ENCODE results near the gene TPSD1.
"Not testable (repeated sequence)": the region's sequence is repeated elsewhere in the genome, so short reads cannot be mapped to it uniquely, and the experiment has no call there.

The TPSD1 gene

GRCh38 chr16:1283996-1284616, 28.2 kb downstream of the TPSD1 start:
- peaks cover 17% of the 10 kb centered on the region for H3K4me1 Mint-ChIP-seq (ENCODE audit: low read depth)
- no peak overlapping the region for H3K4me3 Mint-ChIP-seq
- H3K36me3 Mint-ChIP-seq (ENCODE audit: low read depth) = no peaks in the 10 kb centered on the region
- peaks cover 47% of the 10 kb centered on the region for H3K27me3 Mint-ChIP-seq
- H3K27ac Mint-ChIP-seq = no peak overlapping the region
- intact Hi-C loops (cut with micrococcal nuclease) = no loop called here
- no peaks in the 10 kb centered on the region for H3K9me3 Mint-ChIP-seq

- H3K9me3 Mint-ChIP-seq = no peaks in the 10 kb centered on the region
- peaks cover 32% of the 10 kb centered on the region for H3K4me1 Mint-ChIP-seq (ENCODE audit: low read depth)
- H3K36me3 Mint-ChIP-seq (ENCODE audit: low read depth) = no peaks in the 10 kb centered on the region
- peaks cover 58% of the 10 kb centered on the region for H3K27me3 Mint-ChIP-seq
- no peak overlapping the region for H3K4me3 Mint-ChIP-seq
- intact Hi-C loops (cut with micrococcal nuclease) = no loop called here
- H3K27ac Mint-ChIP-seq = no peak overlapping the region
Observed at GRCh38 chr16:1285669-1286512, 30.0 kb downstream of the TPSD1 start.

- peaks cover 32% of the 10 kb centered on the region for H3K4me1 Mint-ChIP-seq (ENCODE audit: low read depth)
- intact Hi-C loops (cut with micrococcal nuclease) = no loop called here
- H3K9me3 Mint-ChIP-seq = no peaks in the 10 kb centered on the region
- peaks cover 65% of the 10 kb centered on the region for H3K27me3 Mint-ChIP-seq
- H3K36me3 Mint-ChIP-seq (ENCODE audit: low read depth) = no peaks in the 10 kb centered on the region
- no peak overlapping the region for H3K27ac Mint-ChIP-seq
- no peak overlapping the region for H3K4me3 Mint-ChIP-seq
Observed at GRCh38 chr16:1286513-1287094, 30.7 kb downstream of the TPSD1 start.

- H3K27me3 Mint-ChIP-seq = peaks cover 75% of the 10 kb centered on the region
- intact Hi-C loops (cut with micrococcal nuclease) = no loop called here
Observed at GRCh38 chr16:1287982-1288670, 32.3 kb downstream of the TPSD1 start.

GRCh38 chr16:1288813-1289476, 33.1 kb downstream of the TPSD1 start:
- Mint-ChIP-seq H3K4me3 (no peak overlapping the region), H3K9me3 (no peaks in the 10 kb centered on the region), H3K27me3 (peaks cover 75% of the 10 kb centered on the region), H3K4me1 (ENCODE audit: low read depth) (peaks cover 15% of the 10 kb centered on the region), H3K27ac (no peak overlapping the region), H3K36me3 (ENCODE audit: low read depth) (no peaks in the 10 kb centered on the region)
- intact Hi-C loops (cut with micrococcal nuclease) = no loop called here

More at GRCh38 chr16:1287982-1288670, 32.3 kb downstream of the TPSD1 start:
- Mint-ChIP-seq H3K4me1 (ENCODE audit: low read depth) (peaks cover 22% of the 10 kb centered on the region), H3K36me3 (ENCODE audit: low read depth) (no peaks in the 10 kb centered on the region), H3K9me3 (no peaks in the 10 kb centered on the region), H3K4me3 (no peak overlapping the region), H3K27ac (no peak overlapping the region)

- H3K9me3 Mint-ChIP-seq = no peaks in the 10 kb centered on the region
- intact Hi-C loops (cut with micrococcal nuclease) = no loop called here
- no peak overlapping the region for H3K27ac Mint-ChIP-seq
- peaks cover 80% of the 10 kb centered on the region for H3K27me3 Mint-ChIP-seq
- H3K4me3 Mint-ChIP-seq = no peak overlapping the region
- H3K36me3 Mint-ChIP-seq (ENCODE audit: low read depth) = no peaks in the 10 kb centered on the region
- H3K4me1 Mint-ChIP-seq (ENCODE audit: low read depth) = peaks cover 15% of the 10 kb centered on the region
Observed at GRCh38 chr16:1289477-1289866, 33.6 kb downstream of the TPSD1 start.

- Mint-ChIP-seq H3K9me3 (no peaks in the 10 kb centered on the region), H3K4me3 (no peak overlapping the region), H3K27ac (no peak overlapping the region), H3K4me1 (ENCODE audit: low read depth) (peaks cover 15% of the 10 kb centered on the region), H3K36me3 (ENCODE audit: low read depth) (no peaks in the 10 kb centered on the region), H3K27me3 (peaks cover 80% of the 10 kb centered on the region)
- intact Hi-C loops (cut with micrococcal nuclease) = no loop called here
Observed at GRCh38 chr16:1290063-1290501, 34.2 kb downstream of the TPSD1 start.

GRCh38 chr16:1290860-1291575, 35.1 kb downstream of the TPSD1 start:
- intact Hi-C loops (cut with micrococcal nuclease) = no loop called here
- no peak overlapping the region for H3K27ac Mint-ChIP-seq
- peaks cover 15% of the 10 kb centered on the region for H3K4me1 Mint-ChIP-seq (ENCODE audit: low read depth)
- H3K4me3 Mint-ChIP-seq = no peak overlapping the region
- H3K27me3 Mint-ChIP-seq = peaks cover 79% of the 10 kb centered on the region
- no peaks in the 10 kb centered on the region for H3K36me3 Mint-ChIP-seq (ENCODE audit: low read depth)
- H3K9me3 Mint-ChIP-seq = no peaks in the 10 kb centered on the region

GRCh38 chr16:1291576-1291974, 35.7 kb downstream of the TPSD1 start:
- Mint-ChIP-seq H3K36me3 (ENCODE audit: low read depth) (no peaks in the 10 kb centered on the region), H3K4me3 (no peak overlapping the region), H3K27ac (no peak overlapping the region), H3K9me3 (no peaks in the 10 kb centered on the region), H3K4me1 (ENCODE audit: low read depth) (peaks cover 15% of the 10 kb centered on the region), H3K27me3 (peaks cover 73% of the 10 kb centered on the region)
- intact Hi-C loops (cut with micrococcal nuclease) = no loop called here

GRCh38 chr16:1292208-1292607, 36.3 kb downstream of the TPSD1 start:
- H3K9me3 Mint-ChIP-seq; H3K36me3 Mint-ChIP-seq (ENCODE audit: low read depth); H3K27ac Mint-ChIP-seq; H3K4me3 Mint-ChIP-seq; intact Hi-C loops (cut with micrococcal nuclease): not testable (repeated sequence)
- H3K4me1 Mint-ChIP-seq (ENCODE audit: low read depth) = peaks cover 22% of the 10 kb centered on the region
- H3K27me3 Mint-ChIP-seq = peaks cover 73% of the 10 kb centered on the region

- H3K27me3 Mint-ChIP-seq = peaks cover 69% of the 10 kb centered on the region
- H3K4me3 Mint-ChIP-seq; H3K27ac Mint-ChIP-seq; H3K36me3 Mint-ChIP-seq (ENCODE audit: low read depth); H3K9me3 Mint-ChIP-seq; intact Hi-C loops (cut with micrococcal nuclease): not testable (repeated sequence)
- peaks cover 22% of the 10 kb centered on the region for H3K4me1 Mint-ChIP-seq (ENCODE audit: low read depth)
Observed at GRCh38 chr16:1292808-1293207, 36.9 kb downstream of the TPSD1 start.

- intact Hi-C loops (cut with micrococcal nuclease) = no loop called here
- peaks cover 60% of the 10 kb centered on the region for H3K27me3 Mint-ChIP-seq
Observed at GRCh38 chr16:1293921-1294656, 38.2 kb downstream of the TPSD1 start.

More at GRCh38 chr16:1293921-1294656, 38.2 kb downstream of the TPSD1 start:
- no peak overlapping the region for H3K27ac Mint-ChIP-seq
- H3K36me3 Mint-ChIP-seq (ENCODE audit: low read depth) = no peaks in the 10 kb centered on the region
- H3K9me3 Mint-ChIP-seq = no peaks in the 10 kb centered on the region
- no peak overlapping the region for H3K4me3 Mint-ChIP-seq
- peaks cover 21% of the 10 kb centered on the region for H3K4me1 Mint-ChIP-seq (ENCODE audit: low read depth)

All from dendritic cell treated with granulocyte-macrophage colony-stimulating factor and Interleukin-4, amounts not matched to agents 40 ng/mL and 50 ng/mL, for 4 days (primary cell).